ENCODE measurements around the gene PRADC1. TPM values are rescaled to one million over a fixed set of nuclear protein-coding genes. Genes with fewer than 3 reads are reported as not detected.
A peak's percentile ranks its signal among the peaks of the same experiment; 100 is the strongest.

PRADC1 gene
- total RNA-seq, 3 donors from 2014 or later: 21.6 to 49.6 (median 25.6) TPM

DNA sequence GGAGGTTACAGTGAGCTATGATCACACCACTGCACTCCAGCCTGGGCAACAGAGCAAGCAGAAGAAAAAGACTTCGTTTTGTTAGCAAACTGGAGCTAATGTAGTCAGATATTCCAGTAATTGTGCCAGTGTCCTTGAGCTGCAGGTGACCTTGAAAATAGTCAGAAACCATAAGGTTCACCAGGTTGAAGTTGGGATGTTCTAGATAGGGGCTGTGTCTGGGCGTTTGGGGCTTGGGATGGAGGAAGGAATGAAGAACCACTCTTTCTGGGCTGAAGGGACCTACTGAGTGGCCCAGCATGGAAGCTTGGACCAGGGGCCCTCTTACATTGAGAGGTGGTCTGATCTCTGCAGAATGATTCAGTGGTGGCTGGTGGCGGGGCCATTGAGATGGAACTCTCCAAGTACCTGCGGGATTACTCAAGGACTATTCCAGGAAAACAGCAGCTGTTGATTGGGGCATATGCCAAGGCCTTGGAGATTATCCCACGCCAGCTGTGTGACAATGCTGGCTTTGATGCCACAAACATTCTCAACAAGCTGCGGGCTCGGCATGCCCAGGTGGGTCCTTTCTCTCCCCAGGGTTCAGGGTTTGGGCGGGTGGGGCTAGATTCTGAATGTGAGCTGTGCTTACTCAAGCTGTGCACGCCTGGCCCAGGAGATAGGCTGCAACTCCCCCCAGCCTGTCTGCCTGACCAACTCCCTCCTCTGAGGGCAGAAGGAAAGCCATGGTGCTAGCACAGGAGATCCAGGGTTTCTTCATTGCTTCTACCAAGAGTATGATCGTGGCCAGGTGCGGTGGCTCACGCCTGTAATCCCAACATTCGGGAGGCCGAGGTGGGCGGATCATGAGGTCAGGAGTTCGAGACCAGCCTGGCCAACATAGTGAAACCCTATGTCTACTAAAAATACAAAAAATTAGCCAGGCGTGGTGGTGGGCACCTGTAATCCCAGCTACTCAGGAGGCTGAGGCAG, 18.1 kb upstream of the PRADC1 start:
- Histone ChIP-seq H3K27me3 (no peaks in the 10 kb centered on the region), H3K9me3 (no peaks in the 10 kb centered on the region), H3K4me3 (no peak overlapping the region), H3K27ac (no peak overlapping the region), H3K36me3 (peaks cover 24% of the 10 kb centered on the region), H3K4me1 (no peaks in the 10 kb centered on the region)
- DNase-seq (ENCODE audit: low spot score in 2 of 2): no peak
- intact Hi-C loops (cut with DNase I; ENCODE audit: low total_unique reads): no loop called here
- TF ChIP-seq, protein P1, sequence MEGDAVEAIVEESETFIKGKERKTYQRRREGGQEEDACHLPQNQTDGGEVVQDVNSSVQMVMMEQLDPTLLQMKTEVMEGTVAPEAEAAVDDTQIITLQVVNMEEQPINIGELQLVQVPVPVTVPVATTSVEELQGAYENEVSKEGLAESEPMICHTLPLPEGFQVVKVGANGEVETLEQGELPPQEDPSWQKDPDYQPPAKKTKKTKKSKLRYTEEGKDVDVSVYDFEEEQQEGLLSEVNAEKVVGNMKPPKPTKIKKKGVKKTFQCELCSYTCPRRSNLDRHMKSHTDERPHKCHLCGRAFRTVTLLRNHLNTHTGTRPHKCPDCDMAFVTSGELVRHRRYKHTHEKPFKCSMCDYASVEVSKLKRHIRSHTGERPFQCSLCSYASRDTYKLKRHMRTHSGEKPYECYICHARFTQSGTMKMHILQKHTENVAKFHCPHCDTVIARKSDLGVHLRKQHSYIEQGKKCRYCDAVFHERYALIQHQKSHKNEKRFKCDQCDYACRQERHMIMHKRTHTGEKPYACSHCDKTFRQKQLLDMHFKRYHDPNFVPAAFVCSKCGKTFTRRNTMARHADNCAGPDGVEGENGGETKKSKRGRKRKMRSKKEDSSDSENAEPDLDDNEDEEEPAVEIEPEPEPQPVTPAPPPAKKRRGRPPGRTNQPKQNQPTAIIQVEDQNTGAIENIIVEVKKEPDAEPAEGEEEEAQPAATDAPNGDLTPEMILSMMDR (IDR thresholded peaks at IDR 0.05): no peak
- TF ChIP-seq POLR2A (IDR thresholded peaks at IDR 0.05) (no peak), POLR2AphosphoS5 (IDR thresholded peaks at IDR 0.05) (no peak)

DNA sequence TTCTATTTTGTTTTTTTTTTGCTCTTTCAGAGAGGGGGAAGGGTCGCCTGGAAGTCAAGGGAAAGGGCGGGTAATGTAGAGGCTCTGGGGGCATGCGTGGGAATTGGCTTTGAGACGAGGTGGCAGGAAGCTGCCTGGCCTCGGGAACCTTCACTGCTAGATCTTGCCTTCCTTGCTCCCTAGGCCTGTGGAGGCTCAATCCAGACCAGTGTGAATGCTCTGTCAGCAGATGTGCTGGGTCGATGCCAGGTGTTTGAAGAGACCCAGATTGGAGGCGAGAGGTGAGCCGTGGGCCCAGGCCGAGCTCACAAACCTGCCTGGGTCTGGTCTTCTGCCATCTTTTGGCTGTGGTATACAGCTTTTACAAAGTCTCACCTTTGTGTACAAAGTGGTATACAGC, 16.6 kb upstream of the PRADC1 start:
- TF ChIP-seq, protein P1 (IDR thresholded peaks at IDR 0.05): no peak
- no peak for TF ChIP-seq POLR2A (IDR thresholded peaks at IDR 0.05)
- no peak for TF ChIP-seq POLR2AphosphoS5 (IDR thresholded peaks at IDR 0.05)
- DNase-seq (ENCODE audit: low spot score in 2 of 2): no peak
- intact Hi-C loops (cut with DNase I; ENCODE audit: low total_unique reads): no loop called here
- H3K36me3 ChIP-seq: peaks cover 30% of the 10 kb centered on the region
- no peak overlapping the region for H3K27ac ChIP-seq
- H3K27me3 ChIP-seq: no peaks in the 10 kb centered on the region
- no peaks in the 10 kb centered on the region for H3K4me1 ChIP-seq
- no peak overlapping the region for H3K4me3 ChIP-seq
- no peaks in the 10 kb centered on the region for H3K9me3 ChIP-seq

DNA sequence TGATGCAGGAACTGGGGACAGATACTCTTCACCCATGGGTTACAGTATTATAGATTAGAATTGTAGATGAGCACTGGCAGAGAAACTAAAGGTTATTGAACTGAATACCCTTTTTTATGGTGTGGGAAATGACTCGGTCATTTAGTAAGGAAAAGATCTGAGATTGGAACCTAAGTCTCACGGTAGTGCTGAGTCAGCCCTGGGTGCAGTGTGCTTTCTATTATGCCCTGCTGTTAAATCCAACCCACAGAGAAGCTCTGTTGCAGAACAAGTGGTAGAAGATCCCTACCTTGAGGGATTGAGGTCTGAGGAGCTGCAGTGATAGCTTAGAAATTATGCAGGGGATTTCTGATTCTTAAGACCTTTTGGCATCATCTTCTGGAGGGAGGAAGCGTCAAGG, 13.8 kb upstream of the PRADC1 start:
- H3K9me3 ChIP-seq: no peaks in the 10 kb centered on the region
- H3K27ac ChIP-seq: no peak overlapping the region
- no peak for TF ChIP-seq POLR2AphosphoS5 (IDR thresholded peaks at IDR 0.05)
- TF ChIP-seq POLR2A (IDR thresholded peaks at IDR 0.05): no peak
- TF ChIP-seq, protein P1 (IDR thresholded peaks at IDR 0.05): no peak
- peaks cover 20% of the 10 kb centered on the region for H3K36me3 ChIP-seq
- no peaks in the 10 kb centered on the region for H3K4me1 ChIP-seq
- H3K27me3 ChIP-seq: no peaks in the 10 kb centered on the region
- no peak overlapping the region for H3K4me3 ChIP-seq
- intact Hi-C loops (cut with DNase I; ENCODE audit: low total_unique reads): no loop called here
- DNase-seq (ENCODE audit: low spot score in 2 of 2): no peak

- Histone ChIP-seq H3K36me3 (peaks cover 19% of the 10 kb centered on the region), H3K4me1 (no peaks in the 10 kb centered on the region), H3K27ac (no peak overlapping the region), H3K9me3 (no peaks in the 10 kb centered on the region), H3K27me3 (no peaks in the 10 kb centered on the region), H3K4me3 (no peak overlapping the region)
- no peak for DNase-seq (ENCODE audit: low spot score in 2 of 2)
- intact Hi-C loops (cut with DNase I; ENCODE audit: low total_unique reads): no loop called here
- TF ChIP-seq POLR2A (IDR thresholded peaks at IDR 0.05) (no peak), POLR2AphosphoS5 (IDR thresholded peaks at IDR 0.05) (no peak)
- TF ChIP-seq, protein P1 (IDR thresholded peaks at IDR 0.05): no peak
These were observed 11.5 kb upstream of the PRADC1 start for GRCh38 chr2:73244580-73244979.

DNA sequence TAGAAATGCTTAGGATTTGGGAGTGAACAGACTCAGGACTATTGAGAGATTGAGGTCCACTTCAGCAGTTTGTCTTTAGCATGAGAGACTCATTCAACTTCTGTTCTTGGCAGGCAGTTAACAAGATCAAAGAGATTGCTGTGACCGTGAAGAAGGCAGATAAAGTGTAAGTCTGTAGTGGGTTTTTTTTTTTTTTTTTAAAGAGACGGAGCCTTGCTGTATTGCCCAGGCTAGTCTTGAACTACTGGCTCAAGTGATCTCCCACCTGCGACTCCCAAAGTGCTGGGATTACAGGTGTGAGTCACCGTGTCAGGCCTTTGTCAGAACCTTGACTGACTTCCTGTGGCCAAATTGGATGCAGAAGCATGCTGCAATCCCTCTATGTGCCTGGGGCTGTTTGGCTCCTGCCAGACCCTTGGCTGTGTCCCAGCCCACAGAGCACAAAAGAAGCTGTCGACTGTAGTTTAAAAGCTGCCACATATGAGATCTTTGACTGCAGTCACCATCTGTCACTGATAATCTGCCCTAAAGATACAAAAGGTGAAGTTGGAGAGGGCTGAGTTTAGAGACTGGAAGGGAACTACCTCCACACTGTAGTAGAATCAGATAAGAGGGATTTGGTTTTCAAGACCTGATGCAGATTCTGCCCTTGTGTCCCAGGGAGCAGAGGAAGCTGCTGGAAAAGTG, 11.0 kb upstream of the PRADC1 start:
- H3K36me3 ChIP-seq: peaks cover 19% of the 10 kb centered on the region
- H3K4me3 ChIP-seq: no peak overlapping the region
- no peaks in the 10 kb centered on the region for H3K9me3 ChIP-seq
- DNase-seq (ENCODE audit: low spot score in 2 of 2): peak; percentile 80 to 87
- no peaks in the 10 kb centered on the region for H3K4me1 ChIP-seq
- TF ChIP-seq POLR2A (IDR thresholded peaks at IDR 0.05): no peak
- TF ChIP-seq POLR2AphosphoS5 (IDR thresholded peaks at IDR 0.05): peak in 1 of 3 donors; percentile 47
- TF ChIP-seq, protein P1 (IDR thresholded peaks at IDR 0.05): no peak
- no peak overlapping the region for H3K27ac ChIP-seq
- no peaks in the 10 kb centered on the region for H3K27me3 ChIP-seq
- intact Hi-C loops (cut with DNase I; ENCODE audit: low total_unique reads): no loop called here

All from breast epithelium (tissue), 4 donors.